ENCODE data around the gene RCAN2.
"Not testable (repeated sequence)": the region's sequence is repeated elsewhere in the genome, so short reads cannot be mapped to it uniquely, and the experiment has no call there.

Gene RCAN2

DNA sequence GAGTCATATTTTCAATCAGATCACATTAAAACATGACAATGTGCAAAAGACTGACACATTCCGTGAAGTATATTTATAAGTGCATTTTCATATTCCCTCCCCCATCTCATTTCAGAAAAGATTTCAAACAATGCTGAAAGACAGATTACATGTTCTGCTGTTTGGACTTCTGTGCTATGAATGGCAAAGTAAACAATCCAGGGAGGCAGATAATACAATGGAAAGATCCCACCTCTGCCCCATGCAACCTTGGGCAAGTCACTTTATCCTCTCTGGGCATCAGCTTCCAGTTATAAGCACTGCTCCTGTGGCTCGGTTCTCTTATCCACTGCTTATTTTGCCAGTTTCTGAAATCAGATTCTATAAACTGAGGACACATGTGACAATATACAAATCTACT, 110.2 kb downstream of the RCAN2 start:
- DNase-seq, result no peak

GRCh38 chr6:46380152-46380807, 111.0 kb downstream of the RCAN2 start:
- no peak for DNase-seq

DNA sequence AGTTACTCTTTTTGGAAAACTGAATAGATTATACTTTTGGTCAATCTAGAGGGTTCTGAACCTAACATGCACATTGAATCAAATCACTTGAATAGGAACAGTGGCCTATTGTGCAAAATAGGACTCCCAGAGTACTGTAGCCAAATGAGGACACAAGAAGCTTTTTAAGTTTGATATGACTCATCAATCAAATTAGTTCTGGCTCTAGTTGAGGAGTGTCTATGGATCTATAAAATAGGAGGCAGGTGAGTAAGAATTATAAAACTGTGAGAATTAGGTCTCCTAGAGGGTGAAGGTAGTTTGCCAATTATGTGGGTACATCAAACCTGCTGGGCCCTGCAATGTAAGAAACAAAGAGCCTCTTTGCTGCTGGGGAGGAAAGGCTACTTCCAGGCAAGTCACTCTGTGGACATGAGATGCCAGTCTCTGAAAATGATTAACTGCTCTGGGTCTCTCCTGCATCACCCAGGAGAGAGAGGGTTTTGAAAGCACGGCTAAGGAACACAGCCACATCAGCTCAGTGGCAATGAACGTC, 112.3 kb downstream of the RCAN2 start:
- no peak for DNase-seq

DNA sequence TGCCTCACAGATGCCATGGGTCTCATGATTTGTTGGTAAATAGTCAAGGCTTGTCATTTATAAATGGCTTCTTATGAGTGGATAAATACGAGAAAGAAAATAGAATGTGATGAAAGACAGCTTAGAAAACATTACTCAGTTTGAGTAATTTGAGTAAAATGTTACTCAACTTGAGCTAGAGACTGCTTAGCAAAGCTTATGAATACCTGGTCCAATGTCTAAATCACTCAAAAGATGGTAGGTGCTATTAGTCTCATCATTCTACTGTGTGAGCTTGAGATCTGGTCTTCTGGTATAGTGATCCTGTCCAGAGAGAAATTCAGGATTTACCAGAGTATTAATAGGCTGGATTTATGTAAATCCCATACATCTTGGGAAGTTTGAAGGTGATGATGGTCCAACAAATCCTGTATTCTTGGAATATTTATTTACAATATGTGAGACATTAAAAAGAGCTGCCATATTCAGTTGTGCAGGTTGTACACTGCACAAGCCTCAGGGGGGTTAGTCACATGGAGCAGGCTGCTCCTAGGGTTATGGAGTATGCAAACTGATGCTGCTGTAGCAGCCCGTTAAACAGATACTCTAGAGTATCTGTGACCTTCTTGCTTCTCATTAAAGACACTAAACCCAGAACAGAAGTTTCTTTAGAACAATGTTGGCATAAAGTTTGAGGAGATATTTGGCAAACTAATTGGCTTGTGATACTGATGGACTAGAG, 112.9 kb downstream of the RCAN2 start:
- DNase-seq, result no peak

DNA sequence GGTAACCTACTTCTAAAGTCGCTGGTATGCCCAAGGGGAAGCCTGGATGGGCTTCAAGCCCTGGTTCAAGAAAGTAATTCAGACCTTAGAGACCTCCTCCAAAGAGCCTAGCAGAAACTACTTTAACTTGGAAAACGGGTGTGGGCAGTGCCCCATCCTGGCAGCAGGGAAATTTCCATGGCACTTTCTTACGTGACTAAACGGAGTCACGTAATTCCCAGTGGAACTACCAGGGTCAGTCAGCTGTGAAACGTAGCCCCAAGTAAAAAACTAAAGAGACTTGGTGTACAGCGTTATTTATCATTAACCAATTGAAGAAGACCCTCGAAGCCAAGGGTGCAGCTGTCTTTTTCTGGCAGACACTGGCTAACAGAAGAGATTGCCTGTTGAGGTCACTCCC, 114.0 kb downstream of the RCAN2 start:
- no peak for DNase-seq

DNA sequence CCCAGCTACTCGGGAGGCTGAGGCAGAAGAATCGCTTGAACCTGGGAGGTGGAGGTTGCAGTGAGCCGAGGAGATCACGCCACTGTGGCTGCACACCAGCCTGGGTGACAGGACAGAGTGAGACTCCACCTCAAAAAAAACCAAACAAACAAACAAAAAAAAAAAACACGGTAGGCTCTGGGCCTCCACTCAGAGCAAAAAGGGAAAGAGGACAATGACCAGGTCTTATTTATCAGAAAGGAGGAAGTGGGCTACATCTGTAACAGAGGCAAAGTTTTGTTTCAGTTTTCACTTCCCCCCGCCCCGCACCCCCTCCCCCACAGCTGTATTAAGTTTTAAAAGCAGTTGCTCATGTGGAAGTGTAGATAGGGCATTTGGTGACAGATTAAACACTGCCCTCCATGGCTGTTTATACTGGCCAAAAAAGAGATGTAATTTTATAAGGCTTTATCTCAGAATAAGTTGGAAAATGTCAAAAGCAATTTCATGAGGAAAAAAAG, 114.6 kb downstream of the RCAN2 start:
- DNase-seq, result no peak

GRCh38 chr6:46370622-46371021, 120.6 kb downstream of the RCAN2 start:
- no peak for DNase-seq

- no peak for DNase-seq
Measured at GRCh38 chr6:46368169-46368536, 123.1 kb downstream of the RCAN2 start.

- DNase-seq, result no peak
Measured at GRCh38 chr6:46367354-46368168, 123.7 kb downstream of the RCAN2 start.

DNA sequence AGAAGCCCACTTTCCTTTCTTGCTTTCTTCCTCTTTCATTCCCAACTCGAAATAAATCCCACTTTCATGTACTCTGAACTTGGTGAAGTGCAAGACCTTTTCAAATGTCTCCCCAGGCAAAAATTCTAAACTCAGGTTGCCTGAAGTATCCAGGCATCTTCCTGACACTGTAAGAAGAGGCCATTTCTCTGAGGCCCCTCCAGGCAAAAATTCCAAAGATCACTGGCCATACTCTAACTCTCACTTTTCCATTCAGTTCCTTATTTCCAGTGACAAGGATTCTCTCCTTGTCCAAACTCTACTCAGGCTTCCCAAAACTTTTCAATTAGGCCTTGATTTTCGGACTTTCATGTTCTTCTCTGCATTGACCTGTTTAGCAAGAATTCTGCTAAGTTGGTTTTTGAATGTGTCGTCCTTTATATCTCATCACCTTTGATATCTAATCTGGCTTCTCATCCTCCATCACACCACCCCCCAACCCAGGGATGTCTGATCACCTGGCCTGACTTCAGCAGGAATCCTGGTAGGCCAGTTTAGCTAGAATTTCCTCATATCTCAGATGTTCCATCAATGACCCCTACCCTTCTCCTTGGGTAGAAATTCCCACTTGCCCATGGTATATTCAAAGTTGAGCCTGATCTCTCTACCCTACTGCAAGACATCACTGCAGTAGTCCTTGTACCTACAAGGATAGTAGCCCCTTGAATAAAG, 124.9 kb downstream of the RCAN2 start:
- no peak for DNase-seq

- DNase-seq, result no peak
Measured at GRCh38 chr6:46357591-46357990, 133.7 kb downstream of the RCAN2 start.

DNA sequence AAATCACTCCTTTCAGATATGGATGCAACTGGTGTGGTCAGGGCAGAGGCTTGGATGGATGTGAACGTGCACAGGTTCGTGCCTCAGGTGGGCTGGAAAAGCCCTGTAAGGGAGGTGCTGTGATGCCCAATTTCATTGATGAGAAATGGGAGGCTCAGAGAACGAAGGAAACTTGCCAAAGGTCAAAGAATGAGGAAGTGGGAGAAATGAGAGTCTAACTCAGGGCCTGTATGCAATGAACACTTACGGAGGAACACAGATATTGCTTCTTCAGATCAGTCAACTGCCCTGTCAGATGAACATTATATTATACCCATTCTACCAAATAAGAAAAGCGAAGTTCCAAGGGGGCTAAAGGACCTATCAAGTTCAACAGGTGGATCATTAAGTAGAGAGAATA, 134.7 kb downstream of the RCAN2 start:
- DNase-seq, result no peak

DNA sequence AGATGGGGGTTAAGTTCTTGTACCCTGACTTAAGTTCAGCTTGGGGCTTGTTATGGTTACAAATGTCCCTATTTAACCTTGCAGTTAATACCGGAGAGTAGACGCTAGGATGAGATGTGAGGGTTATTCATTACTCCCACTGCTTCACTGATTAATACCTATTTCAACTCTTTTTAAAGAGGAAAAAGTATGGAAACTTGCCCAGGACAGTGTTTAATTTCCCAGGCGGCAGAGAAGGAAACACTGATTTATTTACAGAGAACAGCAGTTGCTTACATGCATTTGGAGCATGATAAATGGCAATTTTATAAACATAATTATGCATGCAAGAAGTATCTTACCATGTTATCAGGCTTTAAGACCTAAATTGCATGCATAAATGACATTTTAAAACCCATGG, 137.7 kb downstream of the RCAN2 start:
- no peak for DNase-seq

DNA sequence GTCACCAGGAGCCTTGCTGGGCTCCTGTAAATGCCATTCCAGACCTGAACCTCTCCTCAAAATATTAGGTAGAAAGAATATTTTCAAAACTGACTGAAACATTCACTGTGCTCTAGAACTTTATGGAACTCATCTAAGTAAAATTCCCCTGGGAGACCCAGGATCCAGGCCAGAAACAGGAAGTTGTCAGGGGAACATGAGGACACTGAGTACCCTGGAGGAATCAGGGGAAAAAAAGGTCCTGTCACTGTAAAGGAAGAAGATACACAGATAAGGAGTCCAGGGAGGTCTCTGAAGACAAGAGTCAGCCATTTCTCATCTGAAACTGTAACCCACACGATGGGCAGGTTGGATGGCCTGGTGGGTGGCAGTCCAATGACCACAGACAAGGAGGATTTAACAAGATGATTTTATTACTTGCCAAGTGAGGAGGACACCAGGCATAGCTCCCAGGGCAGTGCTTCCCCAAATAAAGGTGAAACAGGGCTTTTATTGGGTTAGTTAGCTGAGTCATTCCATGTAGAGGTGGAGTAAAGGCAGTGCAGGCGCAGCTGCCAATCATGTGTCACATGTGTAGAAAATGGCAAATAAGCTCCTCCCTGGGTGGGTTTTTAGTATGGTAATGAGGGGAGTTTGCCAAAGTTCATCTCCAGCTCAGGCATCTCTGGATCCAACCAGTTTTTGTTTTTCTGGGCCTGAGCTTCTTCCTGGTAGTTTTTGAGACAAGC, 138.5 kb downstream of the RCAN2 start:
- no peak for DNase-seq

DNA sequence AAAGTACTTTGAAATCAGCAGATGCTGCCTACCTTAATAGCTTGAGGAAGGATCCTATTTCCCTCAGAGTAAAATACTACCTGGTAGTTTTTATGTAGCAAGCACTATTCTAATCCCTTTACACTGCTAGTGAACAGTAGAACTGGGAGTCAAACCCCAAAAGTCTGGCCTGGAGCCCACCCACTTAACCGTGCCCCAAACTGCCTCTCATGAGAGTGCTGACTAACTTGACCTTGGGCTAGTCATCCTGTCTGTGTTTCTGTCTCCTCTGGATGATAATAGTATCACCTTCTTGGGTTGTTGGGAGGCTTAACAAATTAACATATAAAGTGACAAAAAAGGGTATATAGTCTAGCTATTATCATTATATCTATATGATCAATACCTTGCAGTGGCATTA, 140.5 kb downstream of the RCAN2 start:
- DNase-seq, result no peak

GRCh38 chr6:46347669-46348068, 143.6 kb downstream of the RCAN2 start:
- no peak for DNase-seq

- no peak for DNase-seq
Measured at GRCh38 chr6:46340246-46340645, 151.0 kb downstream of the RCAN2 start.

- no peak for DNase-seq
Measured at GRCh38 chr6:46338131-46338530, 153.1 kb downstream of the RCAN2 start.

DNA sequence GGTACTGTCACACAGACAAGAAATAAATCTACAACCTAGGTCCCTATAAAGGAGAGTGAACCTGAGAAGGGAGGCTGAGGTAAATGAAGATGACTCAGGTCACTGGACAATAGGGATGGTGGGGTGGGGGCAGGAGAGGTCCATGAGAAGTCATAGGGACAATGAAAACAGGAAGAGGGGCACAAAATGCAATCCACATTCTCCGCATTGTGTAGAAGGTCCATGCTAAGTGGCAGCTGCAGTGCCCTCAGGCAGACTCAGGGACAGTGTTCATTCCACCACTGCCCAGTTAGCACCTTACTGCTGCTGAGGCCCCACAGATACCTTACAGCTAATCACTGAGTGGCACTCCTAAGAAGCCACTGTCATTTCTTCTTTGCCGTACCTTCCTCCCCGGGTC, 156.8 kb downstream of the RCAN2 start:
- DNase-seq, result no peak

GRCh38 chr6:46333481-46333880, 157.8 kb downstream of the RCAN2 start:
- no peak for DNase-seq

- not testable (repeated sequence) for DNase-seq
Measured at GRCh38 chr6:46332448-46332847, 158.8 kb downstream of the RCAN2 start.

DNA sequence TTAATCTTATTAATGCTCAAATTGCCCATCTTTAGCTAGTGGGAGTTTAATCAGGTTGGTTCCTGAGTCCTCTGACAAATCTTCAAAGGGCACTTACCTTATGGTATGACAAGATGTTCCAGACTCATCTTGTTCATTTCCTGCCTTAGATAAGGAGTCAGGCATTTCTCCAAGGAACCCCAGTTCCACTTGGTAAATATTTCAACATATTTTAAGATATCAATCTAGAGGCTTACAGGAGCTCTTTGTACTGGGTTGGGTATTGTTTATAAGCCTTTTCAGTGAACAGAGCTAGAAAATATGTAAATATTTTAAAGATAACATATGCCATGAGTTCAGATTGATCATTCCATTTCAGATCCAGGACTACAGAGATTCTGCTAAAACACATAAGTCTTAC, 159.8 kb downstream of the RCAN2 start:
- no peak for DNase-seq
